HepG2 (cell line): Measurements from ENCODE around the gene LGALS1. TPM values are rescaled to one million over a fixed set of nuclear protein-coding genes. Genes with fewer than 3 reads are reported as not detected.
A peak's percentile ranks its signal among the peaks of the same experiment; 100 is the strongest.

Source experiments
- KDM5A ChIP-seq: fragments of 200-600 bp; sonication (generic); IDR thresholded peaks from 2 replicates; pipeline ENCODE4 v1.7.0; 2018; ENCODE audit warnings: antibody characterized with exemption, mild to moderate bottlenecking, low read length, borderline replicate concordance
- NFKBIZ ChIP-seq: IDR thresholded peaks from 2 replicates; pipeline ENCODE4 v1.6.1; 2018; ENCODE audit warnings: missing genetic modification reagents, missing compliant biosample characterization
- PRMT3 ChIP-seq: sonication (generic); formaldehyde crosslinking; IDR thresholded peaks from 2 replicates; pipeline ENCODE4 v1.8.1; 2022; ENCODE audit warnings: low read depth, mild to moderate bottlenecking, moderate library complexity, missing genetic modification reagents, borderline replicate concordance
- RNF2 ChIP-seq: fragments of 450-650 bp; conservative IDR thresholded peaks from 2 replicates; pipeline ENCODE4 v1.6.1; 2016; ENCODE audit warnings: low read depth
- SAFB2 ChIP-seq: sonication (generic); formaldehyde crosslinking; IDR thresholded peaks from 2 replicates; pipeline ENCODE4 v1.5.1; 2020; ENCODE audit warnings: missing genetic modification reagents, low read depth, mild to moderate bottlenecking, borderline replicate concordance
- SIN3B ChIP-seq: fragments of 150-350 bp; IDR thresholded peaks from 2 replicates; pipeline ENCODE4 v1.6.1; 2014; ENCODE audit warnings: low read length
- SIX4 ChIP-seq: sonication (generic); formaldehyde crosslinking; IDR thresholded peaks from 2 replicates; pipeline ENCODE4 v1.4.0; 2020; ENCODE audit warnings: missing genetic modification reagents
- SMAD9 ChIP-seq: sonication (generic); formaldehyde crosslinking; IDR thresholded peaks from 2 replicates; pipeline ENCODE4 v1.5.1; 2020; ENCODE audit warnings: mild to moderate bottlenecking, missing genetic modification reagents
- SOX6 ChIP-seq, 2 experiments: fragments of 450-650 bp in 1 of 2; sonication (generic) in 1 of 2; formaldehyde crosslinking in 1 of 2; IDR thresholded peaks; 2 replicates each; pipeline versions ENCODE4 v1.4.0 to v1.6.1; 2017 to 2020; ENCODE audit warnings: antibody characterized with exemption in 1 of 2, mild to moderate bottlenecking in 1 of 2, missing genetic modification reagents in 1 of 2
- TBL1XR1 ChIP-seq: fragments of 150-350 bp; IDR thresholded peaks from 2 replicates; pipeline ENCODE4 v1.6.1; 2014; ENCODE audit warnings: borderline replicate concordance, low read length; ENCODE audit not compliant: partially characterized antibody
- ZFP36L1 ChIP-seq: sonication (generic); formaldehyde crosslinking; IDR thresholded peaks from 2 replicates; pipeline ENCODE4 v1.8.0; 2022; ENCODE audit warnings: mild to moderate bottlenecking, missing genetic modification reagents, moderate library complexity
- ZNF441 ChIP-seq: sonication (generic); formaldehyde crosslinking; IDR thresholded peaks from 2 replicates; pipeline ENCODE4 v1.7.0; 2021; ENCODE audit warnings: missing genetic modification reagents, borderline replicate concordance
- ZNF552 ChIP-seq: sonication (generic); formaldehyde crosslinking; IDR thresholded peaks from 2 replicates; pipeline ENCODE4 v1.9.0; 2022; ENCODE audit warnings: missing genetic modification reagents, mild to moderate bottlenecking, borderline replicate concordance
- ZNF703 ChIP-seq: sonication (generic); formaldehyde crosslinking; IDR thresholded peaks from 2 replicates; pipeline ENCODE4 v1.5.1; 2020; ENCODE audit warnings: missing genetic modification reagents, mild to moderate bottlenecking, moderate library complexity, borderline replicate concordance
- ZNF878 ChIP-seq: sonication (generic); formaldehyde crosslinking; IDR thresholded peaks from 2 replicates; pipeline ENCODE4 v1.8.1; 2023; ENCODE audit warnings: mild to moderate bottlenecking, missing genetic modification reagents, moderate library complexity
- ZSCAN31 ChIP-seq: sonication (generic); formaldehyde crosslinking; IDR thresholded peaks from 2 replicates; pipeline ENCODE4 v1.5.0; 2020; ENCODE audit warnings: low read depth, mild to moderate bottlenecking, missing genetic modification reagents
- polyA plus RNA-seq, 8 experiments: library from polyadenylated mRNA; depleted of rRNA in 3 of 8; stranded (reverse) in 7 of 8; unstranded in 1 of 8; fragments of >200 nt; fragmentation: Illumina TruSeq in 4 of 8; extraction: Trizol in 4 of 8; gene quantifications; 2 replicates each; pipeline versions ENCODE4 v1.2.1 to v1.2.3, GENCODE V29; 2011 to 2016; ENCODE audit warnings: low read depth in 4 of 8, missing spikeins in 1 of 8, mixed read lengths in 1 of 8; ENCODE audit not compliant: insufficient read depth in 1 of 8
- total RNA-seq, 5 experiments: library from RNA; depleted of rRNA; stranded (reverse); fragments of >200 nt; fragmentation: Illumina TruSeq; extraction: Trizol; gene quantifications; 2 replicates each; pipeline ENCODE4 v1.2.3, GENCODE V29; 2016; ENCODE audit warnings: low read depth in 1 of 5
- TF ChIP-seq, protein P1 (sequence below): IDR thresholded peaks from 2 replicates; pipeline ENCODE4 v1.6.1; 2018; ENCODE audit warnings: missing genetic modification reagents, mild to moderate bottlenecking, missing compliant biosample characterization
- TF ChIP-seq, protein P2 (sequence below): sonication (generic); formaldehyde crosslinking; IDR thresholded peaks from 2 replicates; pipeline ENCODE4 v1.4.0; 2020; ENCODE audit warnings: missing genetic modification reagents, mild to moderate bottlenecking, borderline replicate concordance

Gene LGALS1
- total and polyA plus RNA-seq, 2 of the 13 experiments (the other 11 are each of a cell fraction or from before 2014, with no cell fraction given): 103 to 858 TPM

DNA sequence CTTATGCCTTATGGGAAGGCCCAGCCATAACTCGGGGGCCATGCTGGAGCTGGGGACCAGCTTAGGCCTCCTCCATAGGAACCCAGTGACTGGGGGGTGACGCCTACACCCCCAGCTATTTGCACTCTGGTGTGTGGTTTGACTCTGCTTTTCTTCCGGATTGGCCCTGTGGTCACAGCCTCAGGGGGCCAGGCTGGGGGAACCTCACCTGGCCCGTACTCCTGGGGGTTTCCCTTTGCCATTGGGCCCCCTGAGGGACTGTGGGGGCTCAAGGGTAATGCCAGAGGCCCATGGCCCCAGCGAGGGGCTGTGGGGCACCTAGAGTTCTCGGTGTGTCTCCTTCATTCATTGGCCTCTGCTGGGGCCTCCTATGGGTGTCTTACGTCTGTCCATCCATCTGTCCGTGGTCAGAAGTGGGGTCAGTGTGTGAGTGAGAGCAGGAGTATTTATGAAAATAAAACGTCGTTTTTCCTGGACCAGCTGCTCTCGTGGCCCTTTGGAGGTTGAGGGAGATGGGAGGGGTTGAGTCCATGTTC lies 42.3 kb upstream of the LGALS1 start (continued):
- TF ChIP-seq RNF2 (no peak), TBL1XR1 (no peak), ZSCAN31 (CRISPR knock-in tag) (no peak), ZFP36L1 (CRISPR knock-in tag) (no peak), PRMT3 (CRISPR knock-in tag) (no peak), SAFB2 (CRISPR knock-in tag) (no peak), SOX6 (IDR thresholded peaks at IDR 0.05) (no peak), SOX6 (CRISPR knock-in tag; IDR thresholded peaks at IDR 0.05) (no peak), ZNF878 (0 out of 2 replicates have a peak, but pooled peaks have one; percentile 12), SIN3B (no peak), NFKBIZ (no peak), ZNF703 (no peak), ZNF552 (CRISPR knock-in tag) (no peak), ZNF441 (no peak), KDM5A (no peak), SIX4 (CRISPR knock-in tag) (no peak; the same call in 1 of the 2 replicates), SMAD9 (no peak)
- TF ChIP-seq, protein P1, sequence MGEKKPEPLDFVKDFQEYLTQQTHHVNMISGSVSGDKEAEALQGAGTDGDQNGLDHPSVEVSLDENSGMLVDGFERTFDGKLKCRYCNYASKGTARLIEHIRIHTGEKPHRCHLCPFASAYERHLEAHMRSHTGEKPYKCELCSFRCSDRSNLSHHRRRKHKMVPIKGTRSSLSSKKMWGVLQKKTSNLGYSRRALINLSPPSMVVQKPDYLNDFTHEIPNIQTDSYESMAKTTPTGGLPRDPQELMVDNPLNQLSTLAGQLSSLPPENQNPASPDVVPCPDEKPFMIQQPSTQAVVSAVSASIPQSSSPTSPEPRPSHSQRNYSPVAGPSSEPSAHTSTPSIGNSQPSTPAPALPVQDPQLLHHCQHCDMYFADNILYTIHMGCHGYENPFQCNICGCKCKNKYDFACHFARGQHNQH (CRISPR knock-in tag): no peak; the same call in 1 of the 2 replicates
- TF ChIP-seq, protein P2, sequence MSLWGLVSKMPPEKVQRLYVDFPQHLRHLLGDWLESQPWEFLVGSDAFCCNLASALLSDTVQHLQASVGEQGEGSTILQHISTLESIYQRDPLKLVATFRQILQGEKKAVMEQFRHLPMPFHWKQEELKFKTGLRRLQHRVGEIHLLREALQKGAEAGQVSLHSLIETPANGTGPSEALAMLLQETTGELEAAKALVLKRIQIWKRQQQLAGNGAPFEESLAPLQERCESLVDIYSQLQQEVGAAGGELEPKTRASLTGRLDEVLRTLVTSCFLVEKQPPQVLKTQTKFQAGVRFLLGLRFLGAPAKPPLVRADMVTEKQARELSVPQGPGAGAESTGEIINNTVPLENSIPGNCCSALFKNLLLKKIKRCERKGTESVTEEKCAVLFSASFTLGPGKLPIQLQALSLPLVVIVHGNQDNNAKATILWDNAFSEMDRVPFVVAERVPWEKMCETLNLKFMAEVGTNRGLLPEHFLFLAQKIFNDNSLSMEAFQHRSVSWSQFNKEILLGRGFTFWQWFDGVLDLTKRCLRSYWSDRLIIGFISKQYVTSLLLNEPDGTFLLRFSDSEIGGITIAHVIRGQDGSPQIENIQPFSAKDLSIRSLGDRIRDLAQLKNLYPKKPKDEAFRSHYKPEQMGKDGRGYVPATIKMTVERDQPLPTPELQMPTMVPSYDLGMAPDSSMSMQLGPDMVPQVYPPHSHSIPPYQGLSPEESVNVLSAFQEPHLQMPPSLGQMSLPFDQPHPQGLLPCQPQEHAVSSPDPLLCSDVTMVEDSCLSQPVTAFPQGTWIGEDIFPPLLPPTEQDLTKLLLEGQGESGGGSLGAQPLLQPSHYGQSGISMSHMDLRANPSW: no peak
